WTC11 (cell line): Measurements from ENCODE around the gene RFC2. TPM values are rescaled to one million over a fixed set of nuclear protein-coding genes. Genes with fewer than 3 reads are reported as not detected.
A peak's percentile ranks its signal among the peaks of the same experiment; 100 is the strongest.

ENCODE experiments used
- ATAC-seq: fragments of 200-7000 bp; cut with Tn5 transposase; 2 replicates; pipeline ENCODE4 v1.10.0; 2021; ENCODE audit warnings: mild to moderate bottlenecking, moderate library complexity
- CTCF ChIA-PET: fragments of 300-600 bp; sonication (Branson Sonifier 250); formaldehyde crosslinking; loops from one replicate; lab custom pipeline; 2021; ENCODE audit warnings: antibody characterized with exemption; lab: Charles Lee
- POLR2A ChIA-PET: fragments of 350-600 bp; sonication (Branson Sonifier 250); formaldehyde crosslinking; loops from one replicate; lab custom pipeline; 2021; ENCODE audit warnings: antibody characterized with exemption; lab: Charles Lee
- DNase-seq: peaks from one replicate; pipeline ENCODE4 v3.0.0; 2021; ENCODE audit warnings: low spot score
- H3K27ac Mint-ChIP-seq: 2 replicates; pipeline ENCODE4 v1.8.0; 2021; ENCODE audit warnings: mixed read lengths
- H3K27me3 Mint-ChIP-seq: 2 replicates; pipeline ENCODE4 v1.8.0; 2021; ENCODE audit warnings: low read depth, mild to moderate bottlenecking, moderate library complexity, mixed read lengths
- H3K36me3 Mint-ChIP-seq: 2 replicates; pipeline ENCODE4 v1.8.0; 2021; ENCODE audit warnings: mixed read lengths
- H3K4me1 Mint-ChIP-seq: 2 replicates; pipeline ENCODE4 v1.8.0; 2022; ENCODE audit warnings: mixed read lengths
- H3K4me3 Mint-ChIP-seq: 2 replicates; pipeline ENCODE4 v1.8.0; 2021; ENCODE audit warnings: mild to moderate bottlenecking, moderate library complexity, mixed read lengths
- H3K9me3 Mint-ChIP-seq: 2 replicates; pipeline ENCODE4 v1.8.0; 2021; ENCODE audit warnings: mixed read lengths
- ETV6 ChIP-seq: sonication (generic); formaldehyde crosslinking; IDR thresholded peaks from 2 replicates; pipeline ENCODE4 v1.8.1; 2022; ENCODE audit warnings: mild to moderate bottlenecking, missing genetic modification reagents
- FOXK1 ChIP-seq: sonication (generic); formaldehyde crosslinking; IDR thresholded peaks from 2 replicates; pipeline ENCODE4 v1.8.0; 2022; ENCODE audit warnings: mild to moderate bottlenecking, moderate library complexity, missing genetic modification reagents
- FOXP1 ChIP-seq: sonication (generic); formaldehyde crosslinking; IDR thresholded peaks from 2 replicates; pipeline ENCODE4 v1.8.0; 2022; ENCODE audit warnings: missing genetic modification reagents, mild to moderate bottlenecking, moderate library complexity, borderline replicate concordance
- FOXP4 ChIP-seq: sonication (generic); formaldehyde crosslinking; IDR thresholded peaks from 2 replicates; pipeline ENCODE4 v1.8.0; 2022; ENCODE audit warnings: mild to moderate bottlenecking, missing genetic modification reagents
- HMGXB4 ChIP-seq: sonication (generic); formaldehyde crosslinking; IDR thresholded peaks from 2 replicates; pipeline ENCODE4 v1.8.1; 2023; ENCODE audit warnings: mild to moderate bottlenecking, moderate library complexity, missing genetic modification reagents
- IRF2 ChIP-seq: sonication (generic); formaldehyde crosslinking; IDR thresholded peaks from 2 replicates; pipeline ENCODE4 v1.8.0; 2022; ENCODE audit warnings: low read depth, missing genetic modification reagents, borderline replicate concordance
- JAZF1 ChIP-seq: fragments of 250-450 bp; sonication (Bioruptor Pico); IDR thresholded peaks from 2 replicates; pipeline ENCODE4 v1.9.0; 2021; ENCODE audit warnings: moderate library complexity, mild to moderate bottlenecking, inconsistent platforms
- JUN ChIP-seq: sonication (generic); formaldehyde crosslinking; IDR thresholded peaks from 2 replicates; pipeline ENCODE4 v1.8.0; 2023; ENCODE audit warnings: mild to moderate bottlenecking, missing genetic modification reagents
- KAT7 ChIP-seq: sonication (generic); formaldehyde crosslinking; IDR thresholded peaks from 2 replicates; pipeline ENCODE4 v1.8.1; 2023; ENCODE audit warnings: missing genetic modification reagents, mild to moderate bottlenecking, borderline replicate concordance
- NFYB ChIP-seq: sonication (generic); formaldehyde crosslinking; conservative IDR thresholded peaks from 2 replicates; pipeline ENCODE4 v1.8.0; 2022; ENCODE audit warnings: low read depth, missing genetic modification reagents
- NR3C1 ChIP-seq: sonication (generic); formaldehyde crosslinking; conservative IDR thresholded peaks from 2 replicates; pipeline ENCODE4 v1.8.1; 2023; ENCODE audit warnings: low read depth, mild to moderate bottlenecking, missing genetic modification reagents
- PRRX2 ChIP-seq: fragments of 250-450 bp; sonication (Bioruptor Pico); IDR thresholded peaks from 2 replicates; pipeline ENCODE4 v1.8.0; 2021; ENCODE audit warnings: mild to moderate bottlenecking
- SP1 ChIP-seq: sonication (generic); formaldehyde crosslinking; conservative IDR thresholded peaks from 2 replicates; pipeline ENCODE4 v1.8.1; 2022; ENCODE audit warnings: missing genetic modification reagents
- TEAD1 ChIP-seq: sonication (generic); formaldehyde crosslinking; IDR thresholded peaks from 2 replicates; pipeline ENCODE4 v1.8.0; 2022; ENCODE audit warnings: mild to moderate bottlenecking, missing genetic modification reagents
- TP53 ChIP-seq: sonication (generic); formaldehyde crosslinking; IDR thresholded peaks from 2 replicates; pipeline ENCODE4 v1.8.1; 2023; ENCODE audit warnings: mild to moderate bottlenecking, missing genetic modification reagents
- ZBTB43 ChIP-seq: sonication (generic); formaldehyde crosslinking; IDR thresholded peaks from 2 replicates; pipeline ENCODE4 v1.8.1; 2023; ENCODE audit warnings: mild to moderate bottlenecking, missing genetic modification reagents
- ZNF121 ChIP-seq: sonication (generic); formaldehyde crosslinking; IDR thresholded peaks from 2 replicates; pipeline ENCODE4 v1.8.0; 2023; ENCODE audit warnings: missing genetic modification reagents
- ZNF532 ChIP-seq: fragments of 250-450 bp; sonication (Bioruptor Pico); IDR thresholded peaks from 2 replicates; pipeline ENCODE4 v1.9.0; 2021; ENCODE audit warnings: mild to moderate bottlenecking, borderline replicate concordance
- ZNF671 ChIP-seq: fragments of 250-450 bp; sonication (Bioruptor Pico); IDR thresholded peaks from 2 replicates; pipeline ENCODE4 v1.8.0; 2021; ENCODE audit warnings: mild to moderate bottlenecking
- total RNA-seq: library from RNA; stranded (reverse); gene quantifications from 3 replicates; pipeline ENCODE4 v1.2.3, GENCODE V29; 2021
- TF ChIP-seq, protein P1 (sequence below): sonication (generic); formaldehyde crosslinking; IDR thresholded peaks from 2 replicates; pipeline ENCODE4 v1.8.0; 2022; ENCODE audit warnings: mild to moderate bottlenecking, missing genetic modification reagents
- TF ChIP-seq, protein P2 (sequence below): sonication (generic); formaldehyde crosslinking; IDR thresholded peaks from 2 replicates; pipeline ENCODE4 v1.8.1; 2022; ENCODE audit warnings: low read depth, mild to moderate bottlenecking, moderate library complexity, missing genetic modification reagents, borderline replicate concordance
- TF ChIP-seq, protein P3 (sequence below): fragments of 250-450 bp; sonication (Bioruptor Pico); conservative IDR thresholded peaks from 2 replicates; pipeline ENCODE4 v1.9.0; 2021; ENCODE audit warnings: mild to moderate bottlenecking

The RFC2 gene
- total RNA-seq, 1 experiment from 2014 or later: 80.7 TPM

DNA sequence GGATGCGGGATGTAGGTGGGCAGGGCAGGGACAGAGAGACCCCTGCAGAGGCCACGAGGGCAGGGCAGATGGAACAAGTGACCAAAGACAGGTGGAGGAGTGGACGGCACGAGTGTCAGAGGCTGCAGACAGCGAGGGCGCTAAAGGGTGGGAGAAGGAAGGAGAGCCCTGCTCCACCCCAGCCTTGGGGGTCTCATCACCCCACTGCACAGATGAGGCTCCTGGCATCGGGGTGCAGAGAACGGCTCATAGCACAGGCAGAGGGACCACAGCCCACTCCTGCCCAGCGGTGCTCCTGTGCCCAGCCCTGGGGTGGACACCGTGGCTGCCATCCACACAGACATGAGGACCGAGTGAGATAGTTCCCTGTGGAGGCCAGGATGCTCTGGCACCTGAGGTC lies 46.6 kb downstream of the RFC2 start:
- DNase-seq: no peak
- H3K4me1 Mint-ChIP-seq: no peaks in the 10 kb centered on the region
- TF ChIP-seq ZNF532 (no peak), FOXK1 (CRISPR knock-in tag) (no peak), ZBTB43 (CRISPR knock-in tag) (no peak), SP1 (CRISPR knock-in tag) (no peak), JAZF1 (CRISPR knock-in tag) (no peak), TP53 (CRISPR knock-in tag) (no peak), TEAD1 (CRISPR knock-in tag) (no peak)
- CTCF ChIA-PET: interaction anchor here (0.6 to 11.0 kb wide), 10 partner anchors 9 to 1434 kb away, joined by 4 to 275 read pairs (median 17); partner anchors contain the start of genes LIMK1 and RFC2
- H3K9me3 Mint-ChIP-seq: no peaks in the 10 kb centered on the region
- H3K27ac Mint-ChIP-seq: no peak overlapping the region
- no peak overlapping the region for H3K4me3 Mint-ChIP-seq
- ATAC-seq: no peak
- POLR2A ChIA-PET: no interaction called here
- no peaks in the 10 kb centered on the region; the same call in 1 of the 2 replicates for H3K27me3 Mint-ChIP-seq
- no peaks in the 10 kb centered on the region for H3K36me3 Mint-ChIP-seq

DNA sequence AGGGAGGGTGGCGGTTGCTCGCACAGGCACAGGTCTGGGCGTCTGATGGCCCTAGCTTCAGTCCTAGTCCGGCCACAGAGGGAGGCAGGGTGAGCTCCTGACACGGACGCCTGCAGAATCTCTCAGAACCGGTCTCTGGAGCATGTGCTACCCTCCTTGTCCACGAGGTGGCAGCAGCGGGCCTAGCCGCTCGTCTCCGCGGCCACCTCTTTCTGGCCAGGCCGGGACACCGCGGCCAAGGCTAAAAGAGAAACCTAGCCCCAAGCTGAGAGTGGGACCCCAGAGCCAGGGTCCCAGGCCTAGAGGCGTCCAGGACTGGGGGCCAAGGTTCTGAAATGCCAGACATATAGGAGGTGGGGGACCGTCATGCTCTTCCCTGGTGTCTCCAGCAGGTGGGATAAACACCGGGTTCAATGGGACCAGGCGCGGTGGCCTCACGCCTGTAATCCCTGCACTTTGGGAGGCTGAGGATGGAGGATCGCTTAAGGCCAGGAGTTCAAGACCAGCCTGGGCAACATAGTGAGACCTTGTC lies 47.5 kb downstream of the RFC2 start:
- ChIA-PET POLR2A (interaction anchor here (1.5 kb wide), 1 partner anchor 21 kb away, joined by 5 read pairs; no protein-coding TSS in a partner anchor), CTCF (interaction anchor here (0.5 to 11.0 kb wide), 105 partner anchors 9 to 1433 kb away, joined by 3 to 275 read pairs (median 5); partner anchors contain the start of genes CLIP2, EIF4H, GTF2I and LIMK1)
- H3K27me3 Mint-ChIP-seq: no peaks in the 10 kb centered on the region; the same call in 1 of the 2 replicates
- DNase-seq (peak; percentile 95), ATAC-seq (peak; percentile 91)
- no peaks in the 10 kb centered on the region for H3K36me3 Mint-ChIP-seq
- no peaks in the 10 kb centered on the region for H3K4me1 Mint-ChIP-seq
- H3K27ac Mint-ChIP-seq: no peak overlapping the region
- H3K4me3 Mint-ChIP-seq: no peak overlapping the region
- no peaks in the 10 kb centered on the region for H3K9me3 Mint-ChIP-seq
- TF ChIP-seq FOXP4 (0 out of 2 replicates have a peak, but pooled peaks have one; percentile 38), KAT7 (no peak), NR3C1 (no peak), ETV6 (peak; percentile 50; the same call in 1 of the 2 replicates), IRF2 (CRISPR knock-in tag) (no peak), JAZF1 (CRISPR knock-in tag) (no peak), ZNF671 (CRISPR knock-in tag) (no peak), FOXK1 (CRISPR knock-in tag) (no peak), NFYB (CRISPR knock-in tag) (no peak), PRRX2 (CRISPR knock-in tag) (no peak), ZNF121 (CRISPR knock-in tag) (peak; percentile 7; the same call in 1 of the 2 replicates), JUN (CRISPR knock-in tag) (no peak), FOXP1 (CRISPR knock-in tag) (no peak), HMGXB4 (CRISPR knock-in tag) (no peak)
- TF ChIP-seq, protein P1, sequence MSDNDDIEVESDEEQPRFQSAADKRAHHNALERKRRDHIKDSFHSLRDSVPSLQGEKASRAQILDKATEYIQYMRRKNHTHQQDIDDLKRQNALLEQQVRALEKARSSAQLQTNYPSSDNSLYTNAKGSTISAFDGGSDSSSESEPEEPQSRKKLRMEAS (CRISPR knock-in tag): peak; percentile 35; the same call in 1 of the 2 replicates
- TF ChIP-seq, protein P2, sequence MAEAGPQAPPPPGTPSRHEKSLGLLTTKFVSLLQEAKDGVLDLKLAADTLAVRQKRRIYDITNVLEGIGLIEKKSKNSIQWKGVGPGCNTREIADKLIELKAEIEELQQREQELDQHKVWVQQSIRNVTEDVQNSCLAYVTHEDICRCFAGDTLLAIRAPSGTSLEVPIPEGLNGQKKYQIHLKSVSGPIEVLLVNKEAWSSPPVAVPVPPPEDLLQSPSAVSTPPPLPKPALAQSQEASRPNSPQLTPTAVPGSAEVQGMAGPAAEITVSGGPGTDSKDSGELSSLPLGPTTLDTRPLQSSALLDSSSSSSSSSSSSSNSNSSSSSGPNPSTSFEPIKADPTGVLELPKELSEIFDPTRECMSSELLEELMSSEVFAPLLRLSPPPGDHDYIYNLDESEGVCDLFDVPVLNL (CRISPR knock-in tag): no peak
- TF ChIP-seq, protein P3, sequence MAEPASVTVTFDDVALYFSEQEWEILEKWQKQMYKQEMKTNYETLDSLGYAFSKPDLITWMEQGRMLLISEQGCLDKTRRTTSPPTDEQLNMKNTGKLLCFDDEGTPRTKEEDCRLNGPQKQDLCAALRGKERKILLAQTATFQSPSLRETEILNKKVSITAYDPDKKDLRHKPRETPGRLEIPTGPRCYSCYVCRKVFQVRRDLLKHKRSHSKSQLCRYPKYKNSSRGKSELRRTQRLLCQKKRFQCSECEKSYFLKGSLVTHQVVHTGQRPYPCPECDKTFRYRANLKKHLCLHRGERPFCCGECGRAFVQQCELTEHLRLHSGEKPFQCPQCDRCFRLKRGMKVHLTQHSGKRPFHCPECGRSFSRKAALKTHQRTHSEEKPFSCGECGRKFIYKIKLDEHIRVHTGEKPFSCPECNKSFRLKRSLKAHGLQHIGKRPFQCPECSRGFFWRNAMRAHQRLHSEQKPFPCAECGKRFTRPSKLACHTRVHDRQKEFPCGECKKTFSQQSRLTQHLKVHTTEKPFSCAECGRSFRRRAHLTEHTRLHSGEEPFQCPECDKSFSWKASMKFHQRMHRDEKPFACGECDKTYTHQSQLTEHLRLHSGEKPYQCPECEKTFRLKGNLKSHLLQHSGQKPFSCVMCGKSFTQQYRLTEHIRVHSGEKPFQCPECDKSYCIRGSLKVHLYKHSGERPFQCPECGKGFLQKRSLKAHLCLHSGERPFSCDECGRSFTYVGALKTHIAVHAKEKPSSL (CRISPR knock-in tag): no peak
